GM20431 (cell line): ENCODE results near the gene ELL2.

ENCODE experiments used
- in situ Hi-C: fragments of 300-500 bp; cut with MseI, MboI; formaldehyde crosslinking; loops from one replicate; pipeline ENCODE4 v1.15.0; 2020; ENCODE audit warnings: low sequenced_read_pairs; ENCODE audit not compliant: unreplicated experiment

ELL2 gene

DNA sequence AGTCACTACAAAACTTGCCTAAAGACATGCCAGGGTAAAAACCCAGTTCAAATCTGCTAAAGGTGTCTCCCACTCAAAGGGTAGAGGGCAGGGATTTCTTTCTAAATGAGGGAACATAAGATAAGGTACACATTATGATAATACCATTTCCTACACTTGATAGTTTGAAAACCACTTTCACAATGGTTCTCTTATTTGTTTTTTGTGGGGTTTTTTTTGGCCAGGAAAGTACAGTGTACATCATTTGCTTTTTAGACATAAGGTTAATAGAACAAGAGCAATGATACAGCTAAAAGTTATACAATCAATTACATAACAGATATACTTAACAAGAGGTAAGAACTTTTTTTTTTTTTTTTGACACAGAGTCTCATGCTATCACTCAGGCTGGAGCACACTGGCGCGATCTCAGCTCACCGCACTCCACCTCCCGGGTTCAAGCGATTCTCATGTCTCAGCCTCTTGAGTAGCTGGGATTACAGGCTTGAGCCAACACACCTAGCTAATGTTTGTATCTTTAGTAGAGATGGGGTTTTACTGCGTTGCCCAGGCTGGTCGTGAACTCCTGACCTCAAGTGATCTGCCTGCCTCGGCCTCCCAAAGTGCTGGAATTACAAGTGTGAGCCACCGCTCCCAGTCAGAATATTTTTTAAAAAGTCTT lies 90.4 kb downstream of the ELL2 start:
- in situ Hi-C loops: loop anchor here (25.0 kb wide), 2 partner anchors 566 to 716 kb away; partner anchors contain the start of gene PCSK1

DNA sequence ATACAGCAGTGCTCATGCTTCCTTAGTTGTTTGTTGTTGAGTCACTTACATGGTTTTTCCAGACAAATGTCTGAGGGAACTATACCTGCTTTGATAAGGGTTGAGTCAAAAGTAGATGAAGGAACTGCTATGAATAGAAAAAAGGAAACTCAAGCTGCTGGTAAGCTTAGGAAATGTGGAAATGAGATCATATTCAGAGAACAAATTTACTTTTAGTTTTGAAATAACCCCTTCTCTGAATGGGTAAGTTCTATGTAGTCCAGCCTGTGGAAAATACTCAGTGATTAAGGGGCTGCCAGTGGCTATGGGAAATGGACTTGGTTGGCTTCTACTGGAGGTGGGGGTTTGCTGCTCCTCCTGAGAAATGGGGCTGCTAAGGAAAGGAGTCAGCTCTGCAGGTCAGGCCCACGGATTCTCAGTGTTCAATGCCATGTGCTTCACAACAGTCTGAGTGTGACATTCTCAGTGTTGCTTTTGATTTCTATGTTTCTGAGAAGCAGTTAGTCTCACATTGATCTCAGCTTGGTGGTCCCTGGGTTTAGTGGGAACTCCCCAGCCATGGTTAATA lies 91.5 kb downstream of the ELL2 start:
- in situ Hi-C loops: loop anchor here (25.0 kb wide), 2 partner anchors 567 to 717 kb away; partner anchors contain the start of gene PCSK1

GRCh38 chr5:95869173-95869855 lies 92.3 kb downstream of the ELL2 start:
- in situ Hi-C loops: loop anchor here (25.0 kb wide), 2 partner anchors 568 to 718 kb away; partner anchors contain the start of gene PCSK1

DNA sequence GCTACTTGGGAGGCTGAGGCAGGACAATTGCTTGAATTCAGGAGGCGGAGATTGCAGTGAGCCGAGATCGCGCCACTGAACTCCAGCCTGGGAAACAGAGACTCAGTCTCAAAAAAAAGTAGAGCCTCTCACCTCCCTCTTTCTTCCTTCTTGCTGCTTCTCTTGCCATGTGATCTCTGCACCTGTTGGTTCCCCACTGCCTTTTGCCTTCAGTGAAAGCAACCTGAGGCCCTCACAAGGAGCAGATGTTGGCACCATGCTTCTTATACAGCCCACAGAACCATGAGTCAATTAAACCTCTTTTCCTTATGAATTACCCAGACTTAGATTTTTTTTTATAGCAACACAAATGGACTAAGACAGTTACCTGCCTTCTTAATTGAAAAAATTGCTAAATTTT lies 93.5 kb downstream of the ELL2 start:
- in situ Hi-C loops: loop anchor here (25.0 kb wide), 2 partner anchors 569 to 719 kb away; partner anchors contain the start of gene PCSK1

DNA sequence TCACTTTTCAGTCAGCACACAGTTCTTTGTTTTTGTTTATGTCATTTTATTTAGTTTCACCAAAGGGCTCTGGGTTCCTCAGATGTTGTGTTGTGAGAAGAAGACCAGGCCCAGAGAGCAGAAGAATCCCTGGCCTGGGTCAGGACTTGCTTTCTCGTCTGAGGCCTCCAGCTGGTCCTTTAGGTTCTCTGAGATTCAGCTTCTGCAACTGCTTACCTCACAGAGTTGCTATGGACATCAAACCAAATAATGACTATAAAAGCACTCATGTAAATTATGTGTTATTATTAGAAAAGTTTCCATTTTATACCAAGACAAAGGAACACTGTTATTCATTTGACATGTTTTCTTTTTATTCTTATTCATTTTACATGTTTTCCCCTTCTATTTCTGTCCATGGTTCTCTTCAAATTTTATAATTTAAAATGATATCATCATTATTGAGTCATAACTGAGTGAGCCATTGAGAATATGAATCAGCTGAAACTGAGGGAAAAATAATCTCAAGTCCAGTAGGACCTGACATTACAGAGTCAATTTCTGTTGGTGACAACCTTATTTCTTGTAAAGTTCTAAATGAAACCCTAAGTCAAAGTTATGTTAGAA lies 95.1 kb downstream of the ELL2 start:
- in situ Hi-C loops: loop anchor here (25.0 kb wide), 2 partner anchors 571 to 721 kb away; partner anchors contain the start of gene PCSK1

- in situ Hi-C loops: loop anchor here (25.0 kb wide), 2 partner anchors 572 to 722 kb away; partner anchors contain the start of gene PCSK1
These were observed 96.6 kb downstream of the ELL2 start for GRCh38 chr5:95864944-95865504.

- in situ Hi-C loops: loop anchor here (25.0 kb wide), 2 partner anchors 573 to 723 kb away; partner anchors contain the start of gene PCSK1
These were observed 97.2 kb downstream of the ELL2 start for GRCh38 chr5:95864456-95864855.

- in situ Hi-C loops: loop anchor here (25.0 kb wide), 2 partner anchors 574 to 724 kb away; partner anchors contain the start of gene PCSK1
These were observed 98.3 kb downstream of the ELL2 start for GRCh38 chr5:95863383-95863757.

DNA sequence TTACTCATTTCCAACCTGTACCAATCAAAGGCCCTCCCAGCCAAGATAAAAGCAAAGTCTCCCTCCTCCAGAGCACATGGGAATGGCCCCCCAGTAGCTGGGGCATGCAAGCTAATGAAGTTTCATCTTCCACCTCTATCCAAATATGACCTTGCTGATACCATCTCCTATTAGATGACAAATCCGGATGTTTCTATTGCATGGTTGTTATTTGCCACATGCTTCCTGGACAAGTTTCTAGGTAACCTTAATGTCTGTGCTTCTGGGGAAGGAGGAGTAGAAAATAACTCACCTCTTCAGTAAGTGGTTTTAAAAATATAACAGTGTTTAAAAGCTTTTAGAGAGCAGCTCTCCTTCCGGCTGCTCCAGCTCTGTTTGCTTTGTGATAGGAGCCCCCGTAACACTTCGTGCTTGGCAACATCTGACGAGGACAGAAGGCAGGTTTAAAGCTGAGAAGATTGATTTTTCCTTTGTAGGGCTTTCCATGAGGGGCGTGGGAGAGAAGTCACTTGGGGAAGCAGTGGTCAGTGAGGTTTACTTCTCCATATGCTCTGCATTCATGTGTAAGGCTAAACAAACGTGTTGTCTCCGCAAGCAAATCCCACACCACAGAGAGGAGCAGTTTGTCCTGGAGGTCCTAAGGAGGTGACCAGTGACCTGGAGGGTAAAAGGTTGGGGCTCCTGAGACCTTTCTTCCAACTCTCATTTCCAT lies 98.8 kb downstream of the ELL2 start:
- in situ Hi-C loops: loop anchor here (25.0 kb wide), 2 partner anchors 574 to 724 kb away; partner anchors contain the start of gene PCSK1

- in situ Hi-C loops: loop anchor here (25.0 kb wide), 2 partner anchors 575 to 725 kb away; partner anchors contain the start of gene PCSK1
These were observed 99.6 kb downstream of the ELL2 start for GRCh38 chr5:95861864-95862561.

GRCh38 chr5:95861221-95861863 lies 100.3 kb downstream of the ELL2 start:
- in situ Hi-C loops: loop anchor here (25.0 kb wide), 2 partner anchors 576 to 726 kb away; partner anchors contain the start of gene PCSK1

GRCh38 chr5:95859661-95860060 lies 102.0 kb downstream of the ELL2 start:
- in situ Hi-C loops: loop anchor here (10.0 to 25.0 kb wide), 3 partner anchors 475 to 728 kb away; partner anchors contain the start of gene PCSK1

GRCh38 chr5:95858661-95859595 lies 102.7 kb downstream of the ELL2 start:
- in situ Hi-C loops: loop anchor here (10.0 to 25.0 kb wide), 3 partner anchors 476 to 728 kb away; partner anchors contain the start of gene PCSK1

- in situ Hi-C loops: loop anchor here (10.0 to 25.0 kb wide), 3 partner anchors 477 to 729 kb away; partner anchors contain the start of gene PCSK1
These were observed 103.6 kb downstream of the ELL2 start for GRCh38 chr5:95858023-95858461.

- in situ Hi-C loops: loop anchor here (10.0 to 25.0 kb wide), 3 partner anchors 477 to 730 kb away; partner anchors contain the start of gene PCSK1
These were observed 104.3 kb downstream of the ELL2 start for GRCh38 chr5:95857185-95857945.

DNA sequence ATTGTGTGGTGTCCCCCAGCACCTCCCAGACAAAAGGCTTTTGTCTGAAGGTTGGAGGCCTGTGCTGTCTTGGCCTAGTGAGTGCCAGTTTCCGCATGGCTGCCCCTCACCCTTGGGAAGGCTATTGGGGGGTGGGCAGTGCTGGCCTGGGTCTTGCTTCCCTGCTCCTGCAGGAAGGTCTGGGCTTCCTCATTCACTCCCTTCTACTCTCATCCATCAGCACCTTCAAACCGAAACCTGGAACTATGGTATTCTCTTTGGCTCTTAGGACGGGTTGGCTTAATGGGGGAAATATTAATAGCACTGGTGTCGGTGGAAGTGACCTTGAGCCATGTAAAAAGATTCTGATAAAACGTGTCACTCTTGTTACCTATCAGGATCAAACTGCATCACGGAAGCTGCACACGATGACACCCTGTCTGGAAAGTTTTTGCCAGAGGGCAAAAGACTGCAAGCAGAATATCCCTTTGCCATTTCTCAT lies 105.1 kb downstream of the ELL2 start:
- in situ Hi-C loops: loop anchor here (10.0 to 25.0 kb wide), 3 partner anchors 478 to 731 kb away; partner anchors contain the start of gene PCSK1
